Measurements from ENCODE around the gene ZNF474.

ZNF474 gene

DNA sequence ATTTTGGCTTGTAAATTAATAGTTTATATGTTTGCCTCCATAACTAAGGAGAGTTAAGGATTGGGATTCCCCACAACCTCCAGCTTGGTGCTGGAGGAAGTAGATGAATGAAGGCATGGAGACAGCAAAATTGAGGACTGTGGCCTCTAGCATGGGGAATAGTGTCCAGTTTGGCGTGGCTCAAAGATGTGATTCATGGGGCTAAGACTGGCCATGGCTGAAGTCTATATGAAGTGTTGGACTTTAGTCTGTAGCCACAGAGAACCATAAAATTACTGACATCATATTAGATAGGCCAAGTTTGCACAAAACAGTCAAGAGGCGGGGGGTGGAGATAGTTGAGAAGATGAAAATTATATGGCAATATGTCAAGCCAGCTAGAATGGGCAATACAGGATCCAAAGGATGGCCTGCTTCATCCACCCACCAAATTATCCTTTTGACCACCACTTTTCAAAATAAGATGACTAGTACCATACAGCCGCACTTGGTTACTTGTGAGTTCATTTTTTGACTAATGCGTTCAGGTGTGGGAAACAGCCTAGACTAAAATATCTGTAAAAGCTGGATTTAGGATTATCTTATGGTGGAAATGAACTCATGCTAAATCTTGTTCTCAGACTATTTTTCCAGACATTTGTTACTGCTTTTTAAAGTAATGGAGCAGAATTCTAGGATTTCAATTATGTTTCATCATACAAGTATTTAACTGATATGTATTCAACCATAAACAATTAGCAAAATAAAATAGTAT lies 40.2 kb downstream of the ZNF474 start:
- H4K8ac ChIP-seq (ENCODE audit: low read depth, low read length), result no peak overlapping the region
- no peak overlapping the region for H3K14ac ChIP-seq (ENCODE audit: low read length)
- H3K4me1 ChIP-seq (ENCODE audit: control insufficient read depth in 2 of 2, insufficient read depth in 1 of 2, low read depth in 1 of 2, low read length in 2 of 2), result peaks cover 5 to 6% of the 10 kb centered on the region in 2 donors
- no peak overlapping the region for H3K4ac ChIP-seq (ENCODE audit: low read length)
- H4K91ac ChIP-seq (ENCODE audit: low read depth, low read length, poor library complexity), result no peak overlapping the region
- H3K27ac ChIP-seq (replicated peaks; ENCODE audit: low read length), result no peak overlapping the region
- no peak overlapping the region for H3K18ac ChIP-seq (ENCODE audit: low read length)
- H2AK5ac ChIP-seq (ENCODE audit: low read depth, low read length), result no peak overlapping the region
- H3K36me3 ChIP-seq (replicated peaks in 1 of 2; ENCODE audit: control insufficient read depth in 2 of 2, insufficient read depth in 2 of 2, low read length in 2 of 2), result no peaks in the 10 kb centered on the region
- H3K4me2 ChIP-seq (ENCODE audit: insufficient read depth, low read length, poor library complexity, severe bottlenecking), result no peak overlapping the region
- no peak overlapping the region for H3K23ac ChIP-seq (ENCODE audit: low read depth, low read length, poor library complexity)
- H3K27me3 ChIP-seq (ENCODE audit: control insufficient read depth in 3 of 3, insufficient read depth in 3 of 3, low read depth in 1 of 3, low read length in 3 of 3), result no peaks in the 10 kb centered on the region
- H3K9ac ChIP-seq (ENCODE audit: low read depth, low read length, poor library complexity), result no peak overlapping the region
- no peak overlapping the region for H2BK120ac ChIP-seq (ENCODE audit: low read depth, low read length)
- no peak overlapping the region for H2BK15ac ChIP-seq (ENCODE audit: low read length)
- H3K79me1 ChIP-seq (ENCODE audit: low read depth, low read length), result no peaks in the 10 kb centered on the region
- no peak for DNase-seq (ENCODE audit: low spot score)
- WGBS, 2 donors (ENCODE audit: extremely low coverage in 2 of 2, insufficient read length in 2 of 2, insufficient replicate concordance in 1 of 2), result no CpG with 5 or more reads among the region's 4 CpGs
- no peak overlapping the region for H2BK5ac ChIP-seq (ENCODE audit: low read length)
- no peak overlapping the region for H2AFZ ChIP-seq (ENCODE audit: low read length)
- H3K4me3 ChIP-seq (ENCODE audit: low read length in 2 of 2), result no peak overlapping the region
- no peak overlapping the region for H2BK12ac ChIP-seq (ENCODE audit: low read length)
- no peaks in the 10 kb centered on the region for H3K9me3 ChIP-seq (replicated peaks in 1 of 2; ENCODE audit: control insufficient read depth in 2 of 2, insufficient read depth in 1 of 2, low read depth in 1 of 2, low read length in 2 of 2)

DNA sequence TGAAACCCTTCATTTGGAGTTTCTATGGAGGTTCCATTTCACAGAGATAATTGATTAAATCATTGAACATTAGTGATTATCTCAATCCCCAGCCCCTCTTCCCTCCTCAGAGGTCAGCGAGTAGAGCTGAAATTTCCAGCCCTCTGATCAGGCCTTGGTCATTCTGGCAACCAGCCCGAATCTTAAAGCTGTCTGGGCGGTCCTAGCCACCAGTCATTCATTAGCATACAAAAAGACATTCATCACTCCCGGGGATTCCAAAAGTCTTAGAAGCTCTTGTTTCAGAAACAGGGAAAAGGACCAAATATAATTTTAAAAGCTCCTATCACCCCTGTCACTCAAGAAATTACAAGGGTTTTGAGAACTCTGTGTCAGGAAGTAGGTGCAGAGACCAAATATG lies 41.3 kb downstream of the ZNF474 start:
- H2BK120ac ChIP-seq (ENCODE audit: low read depth, low read length), result no peak overlapping the region
- no peak overlapping the region for H2BK5ac ChIP-seq (ENCODE audit: low read length)
- H3K4ac ChIP-seq (ENCODE audit: low read length), result no peak overlapping the region
- H2AK5ac ChIP-seq (ENCODE audit: low read depth, low read length), result no peak overlapping the region
- no peak overlapping the region for H3K23ac ChIP-seq (ENCODE audit: low read depth, low read length, poor library complexity)
- H2BK15ac ChIP-seq (ENCODE audit: low read length), result no peak overlapping the region
- peak overlapping the region; percentile 73 for H2AFZ ChIP-seq (ENCODE audit: low read length)
- H3K18ac ChIP-seq (ENCODE audit: low read length), result no peak overlapping the region
- no CpG with 5 or more reads among the region's 4 CpGs for WGBS, 2 donors (ENCODE audit: extremely low coverage in 2 of 2, insufficient read length in 2 of 2, insufficient replicate concordance in 1 of 2)
- H3K4me1 ChIP-seq (ENCODE audit: control insufficient read depth in 2 of 2, insufficient read depth in 1 of 2, low read depth in 1 of 2, low read length in 2 of 2), result peaks cover 3 to 5% of the 10 kb centered on the region in 2 donors
- H3K9ac ChIP-seq (ENCODE audit: low read depth, low read length, poor library complexity), result no peak overlapping the region
- H3K27me3 ChIP-seq (ENCODE audit: control insufficient read depth in 3 of 3, insufficient read depth in 3 of 3, low read depth in 1 of 3, low read length in 3 of 3), result no peaks in the 10 kb centered on the region
- H3K9me3 ChIP-seq (replicated peaks in 1 of 2; ENCODE audit: control insufficient read depth in 2 of 2, insufficient read depth in 1 of 2, low read depth in 1 of 2, low read length in 2 of 2), result no peaks in the 10 kb centered on the region
- no peak for DNase-seq (ENCODE audit: low spot score)
- H3K14ac ChIP-seq (ENCODE audit: low read length), result no peak overlapping the region
- H4K8ac ChIP-seq (ENCODE audit: low read depth, low read length), result no peak overlapping the region
- no peak overlapping the region for H4K91ac ChIP-seq (ENCODE audit: low read depth, low read length, poor library complexity)
- no peaks in the 10 kb centered on the region for H3K36me3 ChIP-seq (replicated peaks in 1 of 2; ENCODE audit: control insufficient read depth in 2 of 2, insufficient read depth in 2 of 2, low read length in 2 of 2)
- no peak overlapping the region for H3K27ac ChIP-seq (replicated peaks; ENCODE audit: low read length)
- H3K4me3 ChIP-seq (ENCODE audit: low read length in 2 of 2), result no peak overlapping the region
- no peaks in the 10 kb centered on the region for H3K79me1 ChIP-seq (ENCODE audit: low read depth, low read length)
- no peak overlapping the region for H3K4me2 ChIP-seq (ENCODE audit: insufficient read depth, low read length, poor library complexity, severe bottlenecking)
- no peak overlapping the region for H2BK12ac ChIP-seq (ENCODE audit: low read length)

DNA sequence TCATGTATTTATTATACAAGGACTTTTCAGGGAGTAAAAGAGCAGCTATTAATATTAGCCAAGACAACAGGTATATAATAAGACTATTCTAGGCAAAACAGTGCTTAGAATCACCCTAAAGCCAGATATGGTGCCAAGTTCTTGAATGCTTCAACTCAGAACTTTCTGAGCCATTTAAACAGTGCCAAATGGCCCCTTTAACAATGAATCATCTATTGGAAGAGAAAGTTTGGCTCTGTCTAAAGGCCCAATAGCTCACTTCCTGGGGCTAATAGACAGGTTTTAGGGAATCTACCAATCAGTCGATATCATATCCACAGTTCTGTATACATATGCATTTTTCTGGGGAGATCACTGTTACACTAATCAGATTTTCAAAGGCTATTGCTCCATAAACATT lies 42.9 kb downstream of the ZNF474 start:
- H3K9me3 ChIP-seq (replicated peaks in 1 of 2; ENCODE audit: control insufficient read depth in 2 of 2, insufficient read depth in 1 of 2, low read depth in 1 of 2, low read length in 2 of 2), result no peaks in the 10 kb centered on the region
- H2BK15ac ChIP-seq (ENCODE audit: low read length), result no peak overlapping the region
- no peak overlapping the region for H4K8ac ChIP-seq (ENCODE audit: low read depth, low read length)
- no peak overlapping the region for H3K27ac ChIP-seq (replicated peaks; ENCODE audit: low read length)
- H2BK120ac ChIP-seq (ENCODE audit: low read depth, low read length), result no peak overlapping the region
- H2BK5ac ChIP-seq (ENCODE audit: low read length), result no peak overlapping the region
- no peaks in the 10 kb centered on the region for H3K27me3 ChIP-seq (ENCODE audit: control insufficient read depth in 3 of 3, insufficient read depth in 3 of 3, low read depth in 1 of 3, low read length in 3 of 3)
- no peak overlapping the region for H3K23ac ChIP-seq (ENCODE audit: low read depth, low read length, poor library complexity)
- H3K79me1 ChIP-seq (ENCODE audit: low read depth, low read length), result no peaks in the 10 kb centered on the region
- no peak overlapping the region for H3K14ac ChIP-seq (ENCODE audit: low read length)
- H3K18ac ChIP-seq (ENCODE audit: low read length), result no peak overlapping the region
- H3K9ac ChIP-seq (ENCODE audit: low read depth, low read length, poor library complexity), result no peak overlapping the region
- peaks cover 0 to 4% of the 10 kb centered on the region in 2 donors for H3K4me1 ChIP-seq (ENCODE audit: control insufficient read depth in 2 of 2, insufficient read depth in 1 of 2, low read depth in 1 of 2, low read length in 2 of 2)
- H2BK12ac ChIP-seq (ENCODE audit: low read length), result no peak overlapping the region
- H3K4me2 ChIP-seq (ENCODE audit: insufficient read depth, low read length, poor library complexity, severe bottlenecking), result no peak overlapping the region
- no peak overlapping the region for H2AK5ac ChIP-seq (ENCODE audit: low read depth, low read length)
- no peak overlapping the region for H3K4ac ChIP-seq (ENCODE audit: low read length)
- DNase-seq (ENCODE audit: low spot score), result no peak
- H3K4me3 ChIP-seq (ENCODE audit: low read length in 2 of 2), result no peak overlapping the region
- no peak overlapping the region for H4K91ac ChIP-seq (ENCODE audit: low read depth, low read length, poor library complexity)
- H2AFZ ChIP-seq (ENCODE audit: low read length), result no peak overlapping the region
- no peaks in the 10 kb centered on the region for H3K36me3 ChIP-seq (replicated peaks in 1 of 2; ENCODE audit: control insufficient read depth in 2 of 2, insufficient read depth in 2 of 2, low read length in 2 of 2)
- no CpG with 5 or more reads among the region's 1 CpG for WGBS, 2 donors (ENCODE audit: extremely low coverage in 2 of 2, insufficient read length in 2 of 2, insufficient replicate concordance in 1 of 2)

DNA sequence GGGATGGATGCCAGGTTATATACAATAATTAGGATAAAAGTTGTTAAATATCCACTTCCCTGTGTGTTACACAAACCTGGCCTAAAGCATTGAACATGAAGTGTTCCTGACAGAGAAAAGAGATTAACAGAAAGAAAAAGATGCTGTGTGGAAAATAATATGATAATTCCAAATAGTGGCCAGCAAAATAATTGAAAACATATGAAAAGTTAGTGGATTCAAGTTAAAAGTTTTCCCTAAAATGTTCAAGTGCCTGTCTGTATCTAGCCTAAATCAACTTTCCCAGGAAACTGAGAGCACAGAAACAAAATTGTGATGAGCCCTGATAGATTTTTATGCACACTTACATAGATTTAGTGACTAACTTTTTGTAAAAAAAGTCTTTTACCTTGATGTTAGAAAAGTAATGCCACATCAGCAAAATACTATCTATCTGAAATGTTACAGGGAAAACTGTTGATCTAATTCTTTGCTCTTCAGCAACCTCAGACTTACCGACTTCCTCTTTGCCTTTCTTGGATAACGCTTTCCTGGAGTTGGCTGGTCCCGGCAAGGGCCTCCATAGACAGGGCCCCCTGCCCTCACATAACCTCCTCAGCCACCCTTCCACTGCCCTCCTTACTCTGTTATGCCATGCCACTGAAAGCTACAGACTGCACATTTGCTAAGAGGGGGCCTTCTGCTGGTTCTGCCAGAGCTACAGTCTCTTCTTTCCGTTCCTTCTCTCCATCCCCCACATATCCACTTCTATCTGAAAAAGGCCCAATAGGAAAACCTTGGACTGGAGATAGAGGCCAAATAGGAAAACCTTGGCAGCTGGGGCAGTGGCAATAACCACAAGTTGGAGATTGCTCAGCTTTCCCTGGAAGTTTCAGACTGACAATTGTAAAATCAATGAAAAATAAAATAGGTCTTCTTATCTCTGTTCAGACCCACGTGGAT lies 44.4 kb downstream of the ZNF474 start:
- H3K36me3 ChIP-seq (replicated peaks in 1 of 2; ENCODE audit: control insufficient read depth in 2 of 2, insufficient read depth in 2 of 2, low read length in 2 of 2), result no peaks in the 10 kb centered on the region
- no peaks in the 10 kb centered on the region for H3K79me1 ChIP-seq (ENCODE audit: low read depth, low read length)
- H2AFZ ChIP-seq (ENCODE audit: low read length), result no peak overlapping the region
- H2BK12ac ChIP-seq (ENCODE audit: low read length), result no peak overlapping the region
- no peak overlapping the region for H4K8ac ChIP-seq (ENCODE audit: low read depth, low read length)
- no peak overlapping the region for H3K23ac ChIP-seq (ENCODE audit: low read depth, low read length, poor library complexity)
- no peak for DNase-seq (ENCODE audit: low spot score)
- no peak overlapping the region for H3K27ac ChIP-seq (replicated peaks; ENCODE audit: low read length)
- no peaks in the 10 kb centered on the region for H3K27me3 ChIP-seq (ENCODE audit: control insufficient read depth in 3 of 3, insufficient read depth in 3 of 3, low read depth in 1 of 3, low read length in 3 of 3)
- H3K18ac ChIP-seq (ENCODE audit: low read length), result no peak overlapping the region
- no peak overlapping the region for H3K9ac ChIP-seq (ENCODE audit: low read depth, low read length, poor library complexity)
- H3K4me1 ChIP-seq (ENCODE audit: control insufficient read depth in 2 of 2, insufficient read depth in 1 of 2, low read depth in 1 of 2, low read length in 2 of 2), result peaks cover 0 to 4% of the 10 kb centered on the region in 2 donors
- no peak overlapping the region for H3K4ac ChIP-seq (ENCODE audit: low read length)
- WGBS, 2 donors (ENCODE audit: extremely low coverage in 2 of 2, insufficient read length in 2 of 2, insufficient replicate concordance in 1 of 2), result no CpG with 5 or more reads among the region's 5 CpGs
- H4K91ac ChIP-seq (ENCODE audit: low read depth, low read length, poor library complexity), result no peak overlapping the region
- no peak overlapping the region for H2AK5ac ChIP-seq (ENCODE audit: low read depth, low read length)
- no peak overlapping the region for H2BK5ac ChIP-seq (ENCODE audit: low read length)
- no peaks in the 10 kb centered on the region for H3K9me3 ChIP-seq (replicated peaks in 1 of 2; ENCODE audit: control insufficient read depth in 2 of 2, insufficient read depth in 1 of 2, low read depth in 1 of 2, low read length in 2 of 2)
- no peak overlapping the region for H3K4me3 ChIP-seq (ENCODE audit: low read length in 2 of 2)
- H3K14ac ChIP-seq (ENCODE audit: low read length), result no peak overlapping the region
- H2BK15ac ChIP-seq (ENCODE audit: low read length), result no peak overlapping the region
- no peak overlapping the region for H3K4me2 ChIP-seq (ENCODE audit: insufficient read depth, low read length, poor library complexity, severe bottlenecking)
- H2BK120ac ChIP-seq (ENCODE audit: low read depth, low read length), result no peak overlapping the region

Measured in neuronal stem cell (in vitro differentiated cells).